Bronchial epithelial cell (primary cell): ENCODE measurements around the gene HTR3C. TPM values are rescaled to one million over a fixed set of nuclear protein-coding genes. Genes with fewer than 3 reads are reported as not detected.
"Not testable (repeated sequence)": the region's sequence is repeated elsewhere in the genome, so short reads cannot be mapped to it uniquely, and the experiment has no call there.

Source experiments
- DNase-seq: peaks from one replicate; pipeline ENCODE4 v3.0.0-alpha.2; 2010; ENCODE audit warnings: low read depth
- FAIRE-seq: peaks from 2 replicates; lab custom pipeline; 2011; peaks lifted over from hg19 to GRCh38; lab: Jason Lieb, UNC
- H3K27me3 ChIP-seq: 2 replicates; pipeline ENCODE4 v1.5.1; 2011; ENCODE audit warnings: low read length; ENCODE audit not compliant: control insufficient read depth, insufficient read depth
- H3K36me3 ChIP-seq: 2 replicates; pipeline ENCODE4 v1.5.1; 2011; ENCODE audit warnings: low read length; ENCODE audit not compliant: control insufficient read depth, insufficient read depth
- H3K4me3 ChIP-seq: 2 replicates; pipeline ENCODE4 v1.5.1; 2011; ENCODE audit warnings: mild to moderate bottlenecking, low read depth, low read length, control low read depth
- total RNA-seq: library from RNA; depleted of rRNA; stranded (reverse); fragments of >200 nt; gene quantifications from 2 replicates; pipeline ENCODE4 v1.2.1, GENCODE V29; 2014
- TF ChIP-seq, protein P1 (sequence below): IDR thresholded peaks from 2 replicates; pipeline ENCODE4 v1.5.1; 2011; ENCODE audit warnings: mild to moderate bottlenecking, moderate library complexity, low read length, control low read depth, inconsistent platforms; ENCODE audit not compliant: insufficient read depth, severe bottlenecking

The HTR3C gene
- total RNA-seq, 1 donor from 2014 or later = not detected

DNA sequence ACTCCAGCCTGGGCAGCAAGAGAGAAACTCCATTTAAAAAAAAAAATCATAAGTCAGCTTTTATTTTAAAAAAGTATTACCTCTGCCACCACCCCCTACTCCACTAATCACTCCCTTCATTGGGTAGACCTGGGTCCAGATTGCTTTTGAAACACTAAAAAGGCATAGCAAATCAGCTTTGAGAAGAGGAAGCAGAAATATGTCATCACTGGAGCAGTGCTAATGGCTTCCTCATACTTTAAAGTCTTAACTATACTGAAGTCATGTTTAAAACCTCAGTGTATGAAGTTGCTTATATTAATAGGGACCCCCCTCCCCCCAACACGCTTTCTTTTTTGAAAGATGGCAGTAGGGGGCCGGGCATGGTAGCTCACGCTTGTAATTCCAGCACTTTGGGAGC, 22.3 kb upstream of the HTR3C start:
- H3K36me3 ChIP-seq = no peaks in the 10 kb centered on the region
- FAIRE-seq (no peak), DNase-seq (no peak)
- H3K27me3 ChIP-seq = no peaks in the 10 kb centered on the region
- no peak overlapping the region for H3K4me3 ChIP-seq
- TF ChIP-seq, protein P1, sequence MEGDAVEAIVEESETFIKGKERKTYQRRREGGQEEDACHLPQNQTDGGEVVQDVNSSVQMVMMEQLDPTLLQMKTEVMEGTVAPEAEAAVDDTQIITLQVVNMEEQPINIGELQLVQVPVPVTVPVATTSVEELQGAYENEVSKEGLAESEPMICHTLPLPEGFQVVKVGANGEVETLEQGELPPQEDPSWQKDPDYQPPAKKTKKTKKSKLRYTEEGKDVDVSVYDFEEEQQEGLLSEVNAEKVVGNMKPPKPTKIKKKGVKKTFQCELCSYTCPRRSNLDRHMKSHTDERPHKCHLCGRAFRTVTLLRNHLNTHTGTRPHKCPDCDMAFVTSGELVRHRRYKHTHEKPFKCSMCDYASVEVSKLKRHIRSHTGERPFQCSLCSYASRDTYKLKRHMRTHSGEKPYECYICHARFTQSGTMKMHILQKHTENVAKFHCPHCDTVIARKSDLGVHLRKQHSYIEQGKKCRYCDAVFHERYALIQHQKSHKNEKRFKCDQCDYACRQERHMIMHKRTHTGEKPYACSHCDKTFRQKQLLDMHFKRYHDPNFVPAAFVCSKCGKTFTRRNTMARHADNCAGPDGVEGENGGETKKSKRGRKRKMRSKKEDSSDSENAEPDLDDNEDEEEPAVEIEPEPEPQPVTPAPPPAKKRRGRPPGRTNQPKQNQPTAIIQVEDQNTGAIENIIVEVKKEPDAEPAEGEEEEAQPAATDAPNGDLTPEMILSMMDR = no peak

DNA sequence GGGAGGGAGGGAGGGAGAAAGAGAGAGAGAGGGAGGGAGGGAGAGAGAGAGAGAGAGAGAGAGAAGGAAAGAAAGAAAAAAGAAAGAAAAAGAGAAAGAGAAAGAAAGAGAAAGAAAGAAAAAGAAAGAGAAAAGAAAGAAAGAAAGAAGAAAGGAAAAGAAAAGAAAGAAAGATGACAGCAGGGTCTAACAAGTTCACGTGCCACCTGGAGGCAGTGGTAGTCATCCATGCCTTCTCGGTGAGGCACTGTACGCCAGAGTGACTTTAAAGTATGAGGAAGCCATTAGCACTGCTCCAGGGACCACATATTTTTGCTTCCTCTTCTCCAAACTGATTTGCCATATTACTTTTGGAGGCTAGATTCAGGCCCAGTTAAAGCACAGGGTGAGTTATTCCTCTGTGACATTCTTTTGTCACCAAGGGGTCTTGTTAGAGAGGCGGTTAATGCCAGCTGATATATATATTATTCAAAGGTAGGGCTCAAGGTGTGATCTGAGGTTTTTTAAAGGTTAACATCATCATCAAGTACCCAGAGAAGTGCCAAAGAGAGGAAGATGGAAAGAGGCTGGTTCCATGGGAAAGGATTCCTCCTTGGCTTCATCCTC, 21.6 kb upstream of the HTR3C start, which contains the start of gene HTR3D:
TSS of gene HTR3D (plus strand) at position 556 of the 606 bp plus-strand sequence. CDS start at position 556, 0 bp downstream.
- TF ChIP-seq, protein P1 = no peak
- DNase-seq (no peak), FAIRE-seq (no peak)
- H3K4me3 ChIP-seq = no peak within 1 kb of the TSS
- H3K27me3 ChIP-seq = no peaks in the 10 kb centered on the region
- H3K36me3 ChIP-seq = no peaks in the 10 kb centered on the region

DNA sequence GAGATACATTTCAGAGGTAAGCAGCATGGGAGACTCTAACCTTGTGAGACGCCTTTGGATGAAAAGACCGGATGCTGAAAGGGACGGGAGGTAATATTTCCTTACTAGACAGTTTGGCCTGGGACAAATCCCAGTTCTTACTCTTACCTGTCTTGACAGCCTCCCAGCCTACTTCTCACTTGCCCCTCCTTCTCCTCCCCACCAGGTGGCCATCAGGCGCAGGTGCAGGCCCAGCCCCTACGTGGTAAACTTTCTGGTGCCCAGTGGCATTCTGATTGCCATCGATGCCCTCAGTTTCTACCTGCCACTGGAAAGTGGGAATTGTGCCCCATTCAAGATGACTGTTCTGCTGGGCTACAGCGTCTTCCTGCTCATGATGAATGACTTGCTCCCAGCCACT, 15.0 kb upstream of the HTR3C start:
- FAIRE-seq = no peak
- Histone ChIP-seq H3K4me3 (no peak overlapping the region), H3K36me3 (no peaks in the 10 kb centered on the region), H3K27me3 (no peaks in the 10 kb centered on the region)
- no peak for DNase-seq
- TF ChIP-seq, protein P1 = no peak

DNA sequence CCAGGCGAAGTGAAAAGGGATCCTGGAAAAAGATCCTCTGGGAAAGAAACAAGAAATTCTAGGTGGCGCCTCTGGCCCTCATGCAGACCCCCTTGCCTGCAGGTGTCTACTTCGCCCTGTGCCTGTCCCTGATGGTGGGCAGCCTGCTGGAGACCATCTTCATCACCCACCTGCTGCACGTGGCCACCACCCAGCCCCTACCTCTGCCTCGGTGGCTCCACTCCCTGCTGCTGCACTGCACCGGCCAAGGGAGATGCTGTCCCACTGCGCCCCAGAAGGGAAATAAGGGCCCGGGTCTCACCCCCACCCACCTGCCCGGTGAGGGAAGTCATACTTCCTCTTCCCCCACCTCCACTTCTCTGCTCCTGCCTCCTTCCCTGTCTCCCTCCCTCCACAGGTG, 14.5 kb upstream of the HTR3C start:
- H3K36me3 ChIP-seq, FAIRE-seq, DNase-seq, H3K27me3 ChIP-seq, H3K4me3 ChIP-seq: not testable (repeated sequence)

DNA sequence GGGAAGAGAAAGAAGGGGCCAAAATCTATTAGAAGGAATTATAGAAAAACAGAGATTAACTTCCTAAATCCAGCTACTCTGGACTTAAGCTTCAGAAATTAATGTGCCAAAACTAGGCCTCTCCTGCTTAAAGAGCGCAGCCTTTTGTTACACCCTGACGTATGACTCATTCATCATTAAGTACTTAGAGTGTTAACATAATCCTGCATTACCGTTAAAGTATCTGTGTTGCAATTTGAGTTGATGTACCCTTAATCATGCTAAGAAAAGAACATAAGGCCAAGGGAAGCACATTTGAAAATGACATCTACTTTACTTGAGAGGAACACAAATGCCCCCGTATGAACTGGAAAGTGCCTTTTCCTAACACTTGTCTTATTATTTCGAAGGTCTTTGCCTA, 13.4 kb upstream of the HTR3C start:
- no peak for FAIRE-seq
- TF ChIP-seq, protein P1 = no peak
- no peaks in the 10 kb centered on the region for H3K27me3 ChIP-seq
- H3K4me3 ChIP-seq = no peak overlapping the region
- peak; percentile 92 for DNase-seq
- no peaks in the 10 kb centered on the region for H3K36me3 ChIP-seq

DNA sequence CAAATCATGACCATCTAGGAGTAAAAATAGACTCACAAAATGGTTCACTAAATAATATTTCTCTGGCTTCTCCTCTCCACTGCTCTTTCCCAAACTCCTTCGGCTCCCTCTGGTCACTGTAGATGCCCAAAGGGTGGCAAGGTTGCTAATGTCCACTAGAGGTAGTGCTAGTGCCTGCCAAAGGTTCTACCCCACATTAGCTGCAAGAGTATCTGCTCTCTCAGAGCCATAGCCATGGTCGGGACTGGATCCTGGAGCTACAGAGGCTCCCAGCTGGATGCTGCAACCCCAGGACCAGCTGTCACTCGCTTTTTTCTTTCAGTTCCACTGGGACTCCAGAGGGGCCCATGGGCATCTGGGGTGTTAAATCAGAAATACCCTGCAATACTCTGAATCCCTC, 12.8 kb upstream of the HTR3C start:
- H3K4me3 ChIP-seq = no peak overlapping the region
- H3K27me3 ChIP-seq = no peaks in the 10 kb centered on the region
- no peak for FAIRE-seq
- DNase-seq = no peak
- TF ChIP-seq, protein P1 = no peak
- H3K36me3 ChIP-seq = no peaks in the 10 kb centered on the region
